Keratinocyte (primary cell): Measurements from ENCODE around the gene NAALADL2. TPM values are rescaled to one million over a fixed set of nuclear protein-coding genes. Genes with fewer than 3 reads are reported as not detected.

Source experiments
- DNase-seq: peaks from one replicate; pipeline ENCODE4 v3.0.0-alpha.2; 2011; ENCODE audit warnings: low read depth, missing footprints, low spot score
- FAIRE-seq: peaks from 2 replicates; lab custom pipeline; 2011; peaks lifted over from hg19 to GRCh38; lab: Jason Lieb, UNC
- H2AFZ ChIP-seq: 2 replicates; pipeline ENCODE4 v1.6.0; 2012; ENCODE audit warnings: low read length, control low read depth, inconsistent platforms; ENCODE audit not compliant: control insufficient read depth
- H3K27ac ChIP-seq: 2 replicates; pipeline ENCODE4 v1.5.1; 2011; ENCODE audit warnings: low read length; ENCODE audit not compliant: control insufficient read depth, insufficient read depth
- H3K27me3 ChIP-seq: 3 replicates; pipeline ENCODE4 v1.6.0; 2011; ENCODE audit warnings: low read length; ENCODE audit not compliant: control insufficient read depth, insufficient read depth; ENCODE audit errors: extremely low read depth
- H3K36me3 ChIP-seq, 2 experiments: 2 replicates in 1 of 2; 3 replicates in 1 of 2; pipeline ENCODE4 v1.5.1; 2011; ENCODE audit warnings: low read length in 2 of 2, mild to moderate bottlenecking in 1 of 2; ENCODE audit not compliant: control insufficient read depth in 2 of 2, insufficient read depth in 2 of 2; ENCODE audit errors: extremely low read depth in 1 of 2
- H3K4me1 ChIP-seq: 3 replicates; pipeline ENCODE4 v1.5.1; 2011; ENCODE audit warnings: low read length; ENCODE audit not compliant: control insufficient read depth, insufficient read depth; ENCODE audit errors: extremely low read depth
- H3K4me2 ChIP-seq: 3 replicates; pipeline ENCODE4 v1.6.0; 2011; ENCODE audit warnings: low read depth, low read length; ENCODE audit not compliant: control insufficient read depth, insufficient read depth; ENCODE audit errors: extremely low read depth
- H3K4me3 ChIP-seq, 3 experiments: fragments of 200-600 bp in 1 of 3; sonication (generic) in 1 of 3; 2 replicates in 2 of 3; 3 replicates in 1 of 3; pipeline ENCODE4 v1.5.1; 2011 to 2016; ENCODE audit warnings: low read length in 3 of 3, mild to moderate bottlenecking in 3 of 3, control low read depth in 2 of 3, inconsistent platforms in 1 of 3, low read depth in 1 of 3, mixed read lengths in 1 of 3, mixed run types in 1 of 3, moderate library complexity in 1 of 3; ENCODE audit not compliant: control insufficient read depth in 2 of 3, insufficient read depth in 2 of 3; ENCODE audit errors: extremely low read depth in 1 of 3
- H3K79me2 ChIP-seq: 2 replicates; pipeline ENCODE4 v1.6.0; 2012; ENCODE audit warnings: low read length; ENCODE audit not compliant: control insufficient read depth, insufficient read depth
- H3K9ac ChIP-seq: 3 replicates; pipeline ENCODE4 v1.6.0; 2011; ENCODE audit warnings: low read length; ENCODE audit not compliant: control insufficient read depth, insufficient read depth; ENCODE audit errors: extremely low read depth
- H3K9me1 ChIP-seq: 3 replicates; pipeline ENCODE4 v1.6.0; 2011; ENCODE audit warnings: low read length; ENCODE audit not compliant: control insufficient read depth, insufficient read depth; ENCODE audit errors: extremely low read depth
- H3K9me3 ChIP-seq: 2 replicates; pipeline ENCODE4 v1.5.1; 2012; ENCODE audit warnings: low read depth, low read length; ENCODE audit not compliant: control insufficient read depth
- H4K20me1 ChIP-seq: 3 replicates; pipeline ENCODE4 v1.6.0; 2011; ENCODE audit warnings: low read length; ENCODE audit not compliant: control insufficient read depth, insufficient read depth; ENCODE audit errors: extremely low read depth
- CTCF ChIP-seq, 3 experiments: IDR thresholded peaks in 1 of 3; conservative IDR thresholded peaks in 1 of 3; optimal IDR thresholded peaks in 1 of 3; 2 replicates in 2 of 3; 3 replicates in 1 of 3; pipeline versions ENCODE3 to v1.5.1; 2011; ENCODE audit warnings: low read length in 3 of 3, mild to moderate bottlenecking in 3 of 3, moderate library complexity in 2 of 3, control low read depth in 1 of 3, inconsistent platforms in 1 of 3; ENCODE audit not compliant: insufficient read depth in 2 of 3; ENCODE audit errors: extremely low read depth in 1 of 3
- EZH2 ChIP-seq: IDR thresholded peaks from one replicate; pipeline ENCODE4 v1.6.1; 2012; ENCODE audit warnings: inconsistent platforms, mild to moderate bottlenecking, low read length, moderate library complexity
- dilution Hi-C: fragments of 300-500 bp; cut with MboI; formaldehyde crosslinking; loops from one replicate; pipeline ENCODE4 v1.7.0; 2020; ENCODE audit warnings: low sequenced_read_pairs; ENCODE audit not compliant: extremely low pct_ligation_motif_present
- polyA plus RNA-seq, 5 experiments: library from polyadenylated mRNA; depleted of rRNA in 3 of 5; stranded (reverse) in 3 of 5; stranded (forward) in 1 of 5; unstranded in 1 of 5; fragments of >200 nt; gene quantifications; 1 replicate in 1 of 5; 2 replicates in 3 of 5; 3 replicates in 1 of 5; pipeline versions ENCODE4 v1.2.1 to v1.2.3, GENCODE V29; 2011 to 2012; ENCODE audit warnings: missing spikeins in 2 of 5, low read depth in 1 of 5, low replicate concordance in 1 of 5

NAALADL2 gene
- polyA plus RNA-seq, 1 donor (not counting 4 experiments of a cell fraction or from before 2014, with no cell fraction given): 0.75 TPM

- Histone ChIP-seq H3K79me2 (no peaks in the 10 kb centered on the region), H3K4me2 (peak overlapping the region; percentile 45), H3K9me1 (no peaks in the 10 kb centered on the region), H3K27ac (peak overlapping the region; percentile 56), H3K9ac (no peak overlapping the region), H3K4me1 (peaks cover 26% of the 10 kb centered on the region), H3K36me3 (no peaks in the 10 kb centered on the region), H3K4me3 (no peak overlapping the region), H3K9me3 (no peaks in the 10 kb centered on the region), H4K20me1 (no peaks in the 10 kb centered on the region), H2AFZ (peak overlapping the region; percentile 60), H3K27me3 (no peaks in the 10 kb centered on the region)
- no peak for FAIRE-seq
- TF ChIP-seq EZH2: no peak
- dilution Hi-C loops: no loop called here
- no peak for DNase-seq
These were observed 407.3 kb downstream of the NAALADL2 start for GRCh38 chr3:175266478-175266877.

GRCh38 chr3:175267121-175267531, 408.0 kb downstream of the NAALADL2 start:
- no peaks in the 10 kb centered on the region for H3K36me3 ChIP-seq
- no peak for DNase-seq
- no peaks in the 10 kb centered on the region for H3K9me3 ChIP-seq
- dilution Hi-C loops: no loop called here
- H4K20me1 ChIP-seq: no peaks in the 10 kb centered on the region
- TF ChIP-seq CTCF (optimal IDR thresholded peaks at IDR 0.05 in 1 of 3, IDR thresholded peaks at IDR 0.05 in 1 of 3, conservative IDR thresholded peaks at IDR 0.05 in 1 of 3; ENCODE audit: extremely low read depth in 1 of 3, insufficient read depth in 2 of 3, low read length in 3 of 3): no peak
- TF ChIP-seq EZH2: no peak
- no peaks in the 10 kb centered on the region for H3K9me1 ChIP-seq
- no peak for FAIRE-seq
- peak overlapping the region; percentile 16 for H2AFZ ChIP-seq
- H3K79me2 ChIP-seq: no peaks in the 10 kb centered on the region
- H3K4me1 ChIP-seq: peaks cover 23% of the 10 kb centered on the region
- H3K27me3 ChIP-seq: no peaks in the 10 kb centered on the region
- H3K4me3 ChIP-seq: no peak overlapping the region
- peak overlapping the region; percentile 38 for H3K4me2 ChIP-seq
- H3K9ac ChIP-seq: no peak overlapping the region
- H3K27ac ChIP-seq: peak overlapping the region; percentile 56

GRCh38 chr3:175267561-175267960, 408.4 kb downstream of the NAALADL2 start:
- H3K4me2 ChIP-seq: no peak overlapping the region
- dilution Hi-C loops: no loop called here
- TF ChIP-seq CTCF (optimal IDR thresholded peaks at IDR 0.05 in 1 of 3, IDR thresholded peaks at IDR 0.05 in 1 of 3, conservative IDR thresholded peaks at IDR 0.05 in 1 of 3; ENCODE audit: extremely low read depth in 1 of 3, insufficient read depth in 2 of 3, low read length in 3 of 3) (no peak), EZH2 (no peak)

More at GRCh38 chr3:175267561-175267960, 408.4 kb downstream of the NAALADL2 start:
- FAIRE-seq (no peak), DNase-seq (no peak)
- Histone ChIP-seq H3K27ac (no peak overlapping the region), H3K27me3 (no peaks in the 10 kb centered on the region), H3K9ac (no peak overlapping the region), H3K36me3 (no peaks in the 10 kb centered on the region), H3K9me1 (no peaks in the 10 kb centered on the region), H2AFZ (no peak overlapping the region), H3K4me1 (peaks cover 23% of the 10 kb centered on the region), H3K4me3 (no peak overlapping the region), H3K79me2 (no peaks in the 10 kb centered on the region), H3K9me3 (no peaks in the 10 kb centered on the region), H4K20me1 (no peaks in the 10 kb centered on the region)
